A204.1 (cell line): ENCODE measurements around the gene DEPDC5.
"Not testable (repeated sequence)": the region's sequence is repeated elsewhere in the genome, so short reads cannot be mapped to it uniquely, and the experiment has no call there.

Source experiments
- FAIRE-seq: peaks from 2 replicates; lab custom pipeline; 2012; peaks lifted over from hg19 to GRCh38; lab: Jason Lieb, UNC

Gene DEPDC5

GRCh38 chr22:31749636-31750364 is 4.0 kb upstream of the DEPDC5 start, which contains the start of gene PRR14L:
Gene PRR14L, minus strand, starts transcription at chr22:31750132. Its CDS starts 11,272 bp downstream, at chr22:31738860.
- peak; percentile 80 for FAIRE-seq

DNA sequence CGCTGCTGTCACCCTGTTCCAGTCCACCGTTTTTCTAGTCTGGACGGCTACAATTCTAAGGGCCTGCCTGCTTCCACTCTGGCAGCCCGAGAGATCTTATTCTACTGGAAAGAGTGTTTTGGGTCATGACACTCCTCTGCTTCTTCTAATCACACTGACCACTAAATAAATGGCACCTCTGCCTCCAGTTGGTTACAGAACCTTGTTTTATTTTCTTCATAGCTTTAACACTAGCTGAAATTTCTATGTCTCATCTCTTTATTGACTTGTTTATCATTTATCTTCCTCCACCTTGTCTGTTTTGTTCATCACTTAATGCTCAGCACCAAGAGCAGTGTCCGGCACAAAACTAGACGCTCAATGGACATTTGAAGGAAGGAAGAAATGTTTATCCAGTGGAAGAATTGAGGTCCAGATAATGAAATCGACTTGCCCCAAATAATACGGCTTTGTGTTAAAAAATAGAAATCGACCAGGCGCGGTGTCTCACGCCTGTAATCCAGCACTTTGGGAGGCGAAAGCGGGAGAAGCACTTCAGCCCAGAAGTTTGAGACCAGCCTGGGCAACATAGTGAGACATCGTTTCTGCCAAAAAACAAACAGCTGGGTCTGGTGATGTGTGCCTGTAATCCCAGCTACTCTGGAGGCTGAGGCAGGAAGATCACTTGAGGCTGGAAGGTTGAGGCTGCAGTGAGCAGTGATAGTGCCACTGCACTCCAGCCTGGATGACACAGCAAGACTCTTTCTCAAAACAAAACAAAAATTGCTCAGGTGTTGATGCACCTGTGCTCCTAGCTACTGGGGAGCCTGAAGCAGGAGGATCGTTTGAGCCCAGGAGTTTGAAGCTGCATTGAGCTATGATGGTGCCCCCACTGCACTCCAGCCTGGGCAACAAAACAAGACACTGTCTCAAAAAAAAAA is 3.2 kb upstream of the DEPDC5 start:
- FAIRE-seq: no peak

GRCh38 chr22:31752096-31752847 is 1.5 kb upstream of the DEPDC5 start:
- FAIRE-seq: no peak

GRCh38 chr22:31753005-31753633 is 700 bp upstream of the DEPDC5 start:
- peak; percentile 9 for FAIRE-seq

DNA sequence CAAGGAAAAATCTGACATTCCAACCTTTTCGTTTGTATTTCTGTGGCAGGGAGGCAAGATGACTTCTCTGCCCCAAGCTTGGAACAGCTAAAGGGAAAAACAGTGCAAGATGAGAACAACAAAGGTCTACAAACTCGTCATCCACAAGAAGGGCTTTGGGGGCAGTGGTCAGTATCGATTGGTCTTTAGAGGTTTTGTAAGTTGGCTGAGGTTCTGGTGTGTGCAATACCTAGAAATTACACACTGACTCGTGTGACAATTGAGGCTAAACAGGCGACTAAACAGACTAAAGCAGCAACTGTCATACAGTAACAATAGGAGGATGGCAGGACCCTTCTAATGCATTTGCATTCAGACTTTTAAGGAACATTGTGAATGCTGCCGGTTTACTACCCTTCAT is 994 bp downstream of the DEPDC5 start:
- no peak for FAIRE-seq

- FAIRE-seq: no peak
Measured at GRCh38 chr22:31757265-31757664, 3.4 kb downstream of the DEPDC5 start.

- not testable (repeated sequence) for FAIRE-seq
Measured at GRCh38 chr22:31758860-31759259, 5.0 kb downstream of the DEPDC5 start.

GRCh38 chr22:31764785-31765184 is 11.0 kb downstream of the DEPDC5 start:
- no peak for FAIRE-seq

DNA sequence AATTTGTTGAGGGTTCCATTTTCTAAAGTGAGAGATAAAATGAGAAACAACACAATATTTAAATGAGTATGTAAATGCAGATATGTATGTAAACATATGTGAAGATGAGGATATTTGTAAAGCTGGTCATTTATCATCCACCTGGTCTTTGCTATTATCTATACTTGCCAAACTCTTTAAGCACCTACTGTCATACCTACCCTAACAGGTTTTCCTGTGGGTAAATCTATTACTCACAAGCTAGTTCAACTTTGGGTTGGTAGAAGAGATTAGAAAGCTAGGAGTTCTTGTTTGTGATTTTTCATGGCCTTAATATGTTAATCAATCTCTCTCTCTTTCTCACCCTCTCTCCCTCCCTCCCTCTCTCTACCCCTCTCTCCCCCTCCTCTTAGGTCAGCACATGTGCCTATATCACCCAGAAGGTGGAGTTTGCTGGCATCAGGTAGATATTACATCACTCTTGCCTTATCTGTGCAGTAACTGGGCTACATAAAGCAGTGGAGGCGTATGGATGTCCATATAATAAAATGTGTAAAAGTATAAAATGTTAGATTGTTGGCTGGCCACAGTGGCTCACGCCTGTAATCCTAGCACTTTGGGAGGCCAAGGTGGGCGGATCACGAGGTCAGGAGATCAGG is 14.7 kb downstream of the DEPDC5 start:
- no peak for FAIRE-seq

DNA sequence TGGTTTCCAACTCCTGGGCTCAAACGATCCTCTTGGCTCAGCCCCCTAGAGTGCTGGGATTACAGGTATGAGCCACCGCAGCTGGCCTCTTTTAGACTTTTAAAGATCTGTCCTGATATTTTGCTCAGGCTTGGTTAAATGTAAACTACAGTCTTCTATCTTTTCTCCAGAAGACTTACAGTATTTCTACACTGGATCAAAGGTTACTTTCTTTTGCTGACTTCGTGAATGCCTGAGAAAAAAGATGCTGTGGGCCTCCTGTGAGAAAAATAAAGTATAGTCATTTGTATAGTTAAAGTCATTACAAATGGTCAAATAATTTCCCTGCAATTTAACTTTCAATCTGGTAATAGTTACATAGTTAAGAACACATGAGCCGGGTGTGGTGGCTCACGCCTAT is 19.6 kb downstream of the DEPDC5 start:
- FAIRE-seq: no peak

- FAIRE-seq: no peak
Measured at GRCh38 chr22:31776231-31776630, 22.4 kb downstream of the DEPDC5 start.

DNA sequence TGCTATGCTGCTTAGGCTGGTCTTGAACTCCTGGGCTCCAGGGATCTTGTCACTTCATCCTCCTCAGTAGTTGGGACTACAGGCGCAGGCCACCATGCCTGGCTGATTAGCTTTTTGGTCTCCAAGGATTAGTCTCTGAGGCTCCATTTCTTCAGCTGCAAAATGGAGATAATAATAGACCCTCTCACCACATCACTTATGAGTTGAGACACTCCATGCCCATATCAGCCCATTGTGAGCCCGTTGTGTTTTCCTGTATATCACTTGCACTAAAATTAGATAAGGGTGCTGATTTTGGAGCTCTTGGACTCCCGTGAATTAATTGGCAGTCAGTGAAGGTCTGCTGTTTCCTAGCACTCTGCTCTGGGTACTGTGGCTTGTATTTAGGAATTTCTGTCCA is 36.0 kb downstream of the DEPDC5 start:
- FAIRE-seq: no peak

DNA sequence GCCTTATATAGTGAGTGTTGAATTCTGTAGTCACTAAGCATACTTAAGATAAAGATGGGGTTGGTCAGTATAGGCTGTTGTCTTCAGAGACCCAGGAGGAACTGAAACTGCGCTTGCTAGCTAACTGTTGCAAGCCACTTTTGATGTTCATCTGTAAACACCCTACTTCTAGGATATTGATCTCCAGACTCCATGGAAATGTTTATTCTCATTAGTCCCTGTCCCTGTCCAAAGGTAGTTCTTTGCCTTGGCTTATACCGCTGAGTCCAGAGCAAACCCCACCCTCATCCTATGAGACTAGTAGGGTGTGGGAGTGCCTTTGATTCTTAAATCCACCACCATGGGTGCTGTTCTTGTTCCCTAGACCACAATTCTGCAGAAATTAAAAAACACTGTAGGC is 36.4 kb downstream of the DEPDC5 start:
- no peak for FAIRE-seq

DNA sequence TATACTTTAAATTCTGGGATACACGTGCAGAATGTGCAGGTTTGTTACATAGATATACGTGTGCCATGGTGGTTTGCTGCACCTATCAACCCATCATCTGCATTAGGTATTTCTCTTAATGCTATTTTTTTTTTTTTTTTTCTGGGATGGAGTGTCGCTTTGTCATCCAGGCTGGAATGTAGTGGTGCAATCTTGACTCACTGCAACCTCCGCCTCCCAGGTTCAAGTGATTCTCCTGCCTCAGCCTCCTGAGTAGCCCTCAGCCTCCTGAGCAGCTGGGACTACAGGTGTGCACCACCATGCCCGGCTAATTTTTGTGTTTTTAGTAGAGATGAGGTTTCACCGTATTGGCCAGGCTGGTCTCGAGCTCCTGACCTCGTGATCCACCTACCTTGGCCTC is 45.5 kb downstream of the DEPDC5 start:
- not testable (repeated sequence) for FAIRE-seq

DNA sequence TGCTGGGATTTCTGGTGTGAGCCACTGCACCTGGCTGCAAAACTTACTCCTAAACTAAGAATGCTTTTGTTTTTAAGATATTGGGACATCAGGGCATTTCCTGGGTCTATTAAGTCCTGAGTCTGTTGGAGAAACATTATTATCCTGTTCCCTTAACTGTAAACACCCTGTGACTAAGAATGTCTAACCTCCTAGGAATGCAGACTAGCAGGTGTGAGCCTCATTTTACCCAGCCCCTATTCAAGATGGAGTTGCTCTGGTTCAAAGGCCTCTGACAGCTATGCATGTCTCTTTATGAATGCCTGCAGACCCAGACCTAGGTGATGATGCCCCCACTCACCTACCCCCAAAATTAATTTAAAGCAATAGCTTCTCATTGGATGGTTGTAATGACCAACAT is 46.2 kb downstream of the DEPDC5 start:
- no peak for FAIRE-seq

DNA sequence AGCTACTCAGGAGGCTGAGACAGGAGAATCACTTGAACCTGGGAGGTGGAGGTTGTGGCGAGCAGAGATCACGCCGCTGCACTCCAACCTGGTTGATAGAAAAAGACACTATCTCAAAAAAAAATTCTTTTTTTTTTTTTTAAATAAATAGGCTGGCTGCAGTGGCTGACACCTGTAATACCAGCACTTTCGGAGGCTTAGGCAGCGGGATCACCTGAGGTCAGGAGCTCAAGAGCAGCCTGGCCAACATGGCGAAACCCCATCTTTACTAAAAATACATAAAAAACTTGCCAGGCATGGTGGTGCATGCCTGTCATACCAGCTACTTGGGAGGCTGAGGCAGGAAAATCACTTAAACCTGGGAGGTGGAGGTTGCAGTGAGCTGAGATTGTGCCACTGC is 47.0 kb downstream of the DEPDC5 start:
- not testable (repeated sequence) for FAIRE-seq

DNA sequence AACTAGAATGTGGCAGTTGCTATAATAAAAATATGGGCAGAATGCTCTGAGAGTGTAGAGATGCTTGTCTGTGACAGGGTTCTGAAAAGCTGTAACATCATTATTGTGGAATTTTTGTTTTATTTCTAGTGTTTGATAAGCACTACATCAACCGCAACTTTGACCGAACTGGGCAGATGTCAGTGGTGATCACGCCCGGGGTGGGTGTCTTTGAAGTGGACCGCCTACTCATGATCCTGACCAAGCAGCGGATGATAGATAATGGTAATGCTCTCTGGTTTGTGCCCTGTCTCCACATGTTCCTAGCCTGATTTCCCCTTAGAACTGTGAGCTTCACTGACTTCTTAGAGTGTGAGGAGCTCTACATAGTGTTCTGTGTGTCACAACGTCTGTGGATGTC is 48.8 kb downstream of the DEPDC5 start:
- no peak for FAIRE-seq

DNA sequence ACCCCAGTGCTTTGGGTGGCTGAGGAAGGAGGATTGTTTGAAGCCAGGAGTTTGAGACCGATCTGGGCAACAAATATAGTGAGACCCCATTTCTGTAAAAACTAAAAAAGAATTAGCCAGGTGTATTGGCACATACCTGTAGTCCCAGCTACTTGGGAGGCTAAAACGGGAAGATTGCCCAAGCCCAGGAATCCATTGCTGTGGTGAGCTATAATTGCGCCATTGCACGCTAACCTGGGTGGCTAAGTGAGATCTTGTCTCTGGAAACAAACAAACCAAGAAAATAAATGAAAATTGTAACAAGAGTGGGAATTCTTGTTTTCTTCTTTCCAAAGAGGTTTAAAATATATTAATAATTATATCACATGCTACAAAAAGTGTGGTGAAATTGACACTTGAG is 52.9 kb downstream of the DEPDC5 start:
- FAIRE-seq: no peak

DNA sequence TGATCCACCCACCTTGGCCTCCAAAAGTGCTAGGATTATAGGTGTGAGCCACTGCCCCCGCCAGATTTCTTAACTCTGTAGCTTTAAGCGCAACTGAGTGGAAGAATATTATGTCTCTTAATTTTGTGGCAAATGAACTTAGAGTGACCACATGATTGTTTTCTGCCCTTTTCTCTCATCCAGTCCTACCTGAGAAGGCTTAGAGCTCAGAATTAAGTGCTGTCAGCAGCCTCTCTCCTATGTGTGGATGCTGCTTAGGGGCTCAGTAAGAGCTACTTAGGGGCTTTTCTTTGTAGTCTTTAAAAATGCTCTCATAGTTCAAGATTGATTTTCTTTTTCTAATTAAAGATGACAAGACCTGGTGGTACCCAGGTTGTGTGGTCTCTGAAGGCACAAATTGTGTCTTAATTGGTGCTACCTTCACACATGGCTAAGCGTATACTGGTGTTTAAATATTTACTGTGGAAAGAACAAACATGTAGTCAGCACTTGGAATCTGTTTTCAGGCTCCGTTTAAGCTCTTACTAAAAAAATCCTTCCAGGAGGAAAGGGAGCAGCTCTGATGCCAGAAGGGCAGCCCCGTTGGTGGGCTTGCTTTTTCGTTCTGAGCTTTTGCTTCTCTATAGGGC is 59.3 kb downstream of the DEPDC5 start:
- no peak for FAIRE-seq

- not testable (repeated sequence) for FAIRE-seq
Measured at GRCh38 chr22:31813898-31814297, 60.1 kb downstream of the DEPDC5 start.

GRCh38 chr22:31814942-31815341 is 61.1 kb downstream of the DEPDC5 start:
- no peak for FAIRE-seq
